ENCODE data around the gene CYTH1.

The CYTH1 gene

GRCh38 chr17:78640700-78641099 lies 141.4 kb downstream of the CYTH1 start:
- Histone ChIP-seq H3K36me3 (ENCODE audit: control insufficient read depth in 2 of 2, insufficient read depth in 1 of 2, low read length in 2 of 2) (no peaks in the 10 kb centered on the region), H3K4me1 (ENCODE audit: control insufficient read depth, insufficient read depth, low read length) (no peaks in the 10 kb centered on the region), H3K27ac (ENCODE audit: extremely low read depth, low read depth, low read length) (no peak overlapping the region), H3K4me3 (ENCODE audit: low read depth, low read length) (no peak overlapping the region), H3K9me3 (ENCODE audit: control insufficient read depth, insufficient read depth, low read depth, low read length) (no peaks in the 10 kb centered on the region)
- POLR2A ChIA-PET, result no interaction called here
- CTCF ChIA-PET, result interaction anchor here (0.6 to 1.5 kb wide), 2 partner anchors 144 to 1201 kb away, joined by 3 to 6 read pairs; no protein-coding TSS in a partner anchor
- TF ChIP-seq ZNF311 (tag by site-specific recombination; IDR thresholded peaks at IDR 0.05; ENCODE audit: borderline replicate concordance) (no peak), ZNF664 (tag by site-specific recombination; IDR thresholded peaks at IDR 0.05) (no peak), ZNF121 (tag by site-specific recombination; IDR thresholded peaks at IDR 0.05) (0 out of 2 replicates have a peak, but pooled peaks have one; percentile 11), IKZF3 (tag by site-specific recombination; IDR thresholded peaks at IDR 0.05) (no peak), SP2 (tag by site-specific recombination; IDR thresholded peaks at IDR 0.05) (no peak), ZNF561 (tag by site-specific recombination; IDR thresholded peaks at IDR 0.05; ENCODE audit: borderline replicate concordance) (no peak), ZNF843 (tag by site-specific recombination; IDR thresholded peaks at IDR 0.05) (no peak)

GRCh38 chr17:78637643-78638420 lies 144.2 kb downstream of the CYTH1 start:
- POLR2A ChIA-PET, result no interaction called here
- CTCF ChIA-PET, result interaction anchor here (0.6 kb wide), 1 partner anchor 10 kb away, joined by 3 read pairs; no protein-coding TSS in a partner anchor
- TF ChIP-seq ZNF621 (tag by site-specific recombination; IDR thresholded peaks at IDR 0.05), result no peak
- TF ChIP-seq ATF2 (tag by site-specific recombination; IDR thresholded peaks at IDR 0.05; ENCODE audit: low read depth), result no peak
- TF ChIP-seq ZFP69B (tag by site-specific recombination; IDR thresholded peaks at IDR 0.05), result no peak
- TF ChIP-seq PBX3 (CRISPR knock-in tag; IDR thresholded peaks at IDR 0.05), result no peak
- no peak for TF ChIP-seq ZNF544 (tag by site-specific recombination; IDR thresholded peaks at IDR 0.05)
- TF ChIP-seq ZFHX2 (tag by site-specific recombination; conservative IDR thresholded peaks at IDR 0.05), result no peak
- no peak for TF ChIP-seq ZNF114 (tag by site-specific recombination; IDR thresholded peaks at IDR 0.05)
- TF ChIP-seq ZNF335 (tag by site-specific recombination; conservative IDR thresholded peaks at IDR 0.05), result no peak
- no peak for TF ChIP-seq YY2 (tag by site-specific recombination; IDR thresholded peaks at IDR 0.05)
- TF ChIP-seq ZNF157 (tag by site-specific recombination; IDR thresholded peaks at IDR 0.05), result no peak
- no peak for TF ChIP-seq ZSCAN18 (tag by site-specific recombination; IDR thresholded peaks at IDR 0.05)
- TF ChIP-seq ZNF362 (tag by site-specific recombination; IDR thresholded peaks at IDR 0.05), result no peak
- no peak for TF ChIP-seq ZNF580 (tag by site-specific recombination; IDR thresholded peaks at IDR 0.05)
- TF ChIP-seq ZNF514 (tag by site-specific recombination; IDR thresholded peaks at IDR 0.05), result no peak
- TF ChIP-seq AEBP2 (tag by site-specific recombination; IDR thresholded peaks at IDR 0.05; ENCODE audit: borderline replicate concordance), result no peak
- no peak for TF ChIP-seq REPIN1 (tag by site-specific recombination; IDR thresholded peaks at IDR 0.05; ENCODE audit: low read depth)
- TF ChIP-seq REST (tag by site-specific recombination; IDR thresholded peaks at IDR 0.05), result no peak

More at GRCh38 chr17:78637643-78638420, 144.2 kb downstream of the CYTH1 start:
- Histone ChIP-seq H3K4me1 (ENCODE audit: control insufficient read depth, insufficient read depth, low read length) (no peaks in the 10 kb centered on the region), H3K4me3 (ENCODE audit: low read depth, low read length) (no peak overlapping the region), H3K36me3 (ENCODE audit: control insufficient read depth in 2 of 2, insufficient read depth in 1 of 2, low read length in 2 of 2) (no peaks in the 10 kb centered on the region), H3K27ac (ENCODE audit: extremely low read depth, low read depth, low read length) (no peak overlapping the region), H3K9me3 (ENCODE audit: control insufficient read depth, insufficient read depth, low read depth, low read length) (no peaks in the 10 kb centered on the region)

Measured in HEK293 (cell line).